ENCODE results near the gene KCTD15.

The KCTD15 gene

DNA sequence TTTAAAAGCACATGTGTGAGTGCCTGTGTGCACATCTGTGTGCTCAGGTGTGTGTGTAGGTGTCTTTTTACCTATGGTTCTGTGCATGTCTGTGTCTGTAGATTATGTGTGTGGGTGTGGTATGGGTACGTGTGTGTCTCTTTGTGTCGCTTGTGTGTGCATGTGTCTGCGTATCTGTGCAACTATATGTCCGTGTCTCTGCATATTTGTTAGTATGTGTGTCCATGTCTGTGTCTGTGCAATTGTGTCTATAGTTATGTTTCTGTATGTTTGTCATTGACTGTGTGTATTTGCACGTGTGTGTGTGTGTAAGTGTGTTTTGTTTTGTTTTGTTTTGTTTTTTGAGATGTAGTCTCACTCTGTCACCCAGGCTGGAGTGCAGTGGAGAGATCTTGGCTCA lies 7.3 kb upstream of the KCTD15 start:
- H3K27me3 Mint-ChIP-seq: peaks cover 69% of the 10 kb centered on the region
- H3K27ac Mint-ChIP-seq (ENCODE audit: low read depth): no peak overlapping the region
- no peaks in the 10 kb centered on the region for H3K4me1 Mint-ChIP-seq
- ATAC-seq (replicated peaks; ENCODE audit: extremely low read depth, poor library complexity, severe bottlenecking) (no peak), DNase-seq (ENCODE audit: low spot score in 2 of 2) (no peak)
- no peak overlapping the region for H3K4me3 Mint-ChIP-seq
- H3K36me3 Mint-ChIP-seq (ENCODE audit: insufficient read depth): peaks cover 1% of the 10 kb centered on the region
- H3K9me3 Mint-ChIP-seq: no peaks in the 10 kb centered on the region

DNA sequence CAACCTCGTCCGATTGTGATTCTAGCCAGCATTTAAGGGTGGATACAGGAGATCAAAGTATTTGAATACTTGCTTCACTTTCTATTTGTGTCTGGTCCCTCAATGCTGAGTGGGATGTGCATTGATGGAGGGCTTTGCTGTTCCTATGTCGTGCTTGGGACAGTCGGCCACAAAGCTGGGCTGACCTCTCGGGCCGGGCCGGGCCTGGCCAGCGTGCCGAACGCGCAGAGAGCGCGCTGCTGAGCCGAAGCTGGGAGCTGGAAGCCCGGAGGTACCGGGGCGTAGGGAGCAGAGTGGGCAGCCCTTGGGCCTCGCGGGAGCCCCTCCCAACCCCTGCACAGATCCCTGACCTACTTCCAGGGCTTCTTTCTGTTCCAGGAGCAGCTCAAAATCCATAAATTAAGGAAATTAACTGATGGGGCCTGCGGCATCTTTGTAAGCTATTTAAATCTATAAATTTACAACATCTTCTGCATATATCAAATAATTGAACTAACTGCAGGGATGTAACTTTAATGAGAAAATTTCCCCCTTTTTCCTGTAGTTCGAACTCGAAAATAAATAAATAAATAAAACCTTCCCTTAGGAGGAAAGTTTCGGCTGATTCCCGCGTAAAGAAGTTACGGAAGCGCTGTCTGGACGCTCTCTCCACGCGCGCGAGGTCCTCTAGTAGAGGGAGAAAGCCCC lies 1.8 kb upstream of the KCTD15 start:
- DNase-seq (ENCODE audit: low spot score in 2 of 2) (no peak), ATAC-seq (replicated peaks; ENCODE audit: extremely low read depth, poor library complexity, severe bottlenecking) (no peak)
- H3K9me3 Mint-ChIP-seq: no peaks in the 10 kb centered on the region
- peaks cover 2% of the 10 kb centered on the region for H3K36me3 Mint-ChIP-seq (ENCODE audit: insufficient read depth)
- H3K4me3 Mint-ChIP-seq: peak overlapping the region; percentile 59
- H3K27ac Mint-ChIP-seq (ENCODE audit: low read depth): no peak overlapping the region
- H3K27me3 Mint-ChIP-seq: peaks cover 61% of the 10 kb centered on the region
- H3K4me1 Mint-ChIP-seq: no peaks in the 10 kb centered on the region

DNA sequence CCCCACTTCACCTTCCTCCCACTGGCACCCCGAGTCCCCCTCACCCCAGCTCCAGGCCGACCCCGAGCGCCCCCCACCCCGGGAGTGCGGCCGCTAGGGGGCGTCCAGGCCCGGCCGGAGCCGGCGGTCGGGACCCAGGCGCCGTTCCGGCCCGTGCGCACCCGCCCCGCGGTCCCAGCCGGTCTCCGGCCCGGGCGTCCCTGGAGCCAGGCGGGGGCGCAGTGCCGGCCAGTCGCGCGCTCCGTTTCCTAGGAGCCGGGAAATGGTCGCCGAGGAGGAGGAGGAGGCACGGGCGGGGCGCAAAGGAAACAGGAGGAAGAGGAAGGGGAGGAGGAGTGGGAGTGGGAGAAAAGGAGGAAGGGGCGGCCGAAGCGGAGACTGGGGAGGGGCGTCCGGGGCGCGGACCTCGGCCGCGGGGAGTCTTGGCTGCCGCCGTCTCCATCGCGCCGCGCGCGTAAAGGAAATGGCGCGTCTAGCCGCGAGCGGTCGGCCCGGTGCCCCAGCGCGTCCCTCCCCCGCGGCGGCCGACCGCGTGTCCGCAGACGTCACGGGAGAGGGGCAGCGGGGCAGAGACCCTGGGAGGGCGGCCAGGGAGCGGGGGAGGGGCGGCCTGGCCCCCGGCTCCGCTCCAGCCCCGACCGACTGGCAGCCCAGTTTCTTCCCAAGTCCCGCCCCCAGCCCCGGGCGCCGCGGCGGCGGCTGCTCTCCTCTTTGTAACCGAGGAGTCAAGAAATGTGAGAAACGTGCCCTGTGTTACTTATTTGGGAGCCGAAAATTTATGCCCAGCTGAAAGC lies 1.1 kb upstream of the KCTD15 start:
- H3K4me3 Mint-ChIP-seq: peak overlapping the region; percentile 59
- DNase-seq (ENCODE audit: low spot score in 2 of 2): no peak
- no peaks in the 10 kb centered on the region for H3K9me3 Mint-ChIP-seq
- no peaks in the 10 kb centered on the region for H3K4me1 Mint-ChIP-seq
- peaks cover 66% of the 10 kb centered on the region for H3K27me3 Mint-ChIP-seq
- H3K27ac Mint-ChIP-seq (ENCODE audit: low read depth): no peak overlapping the region
- peak; percentile 24 for ATAC-seq (replicated peaks; ENCODE audit: extremely low read depth, poor library complexity, severe bottlenecking)
- peaks cover 2% of the 10 kb centered on the region for H3K36me3 Mint-ChIP-seq (ENCODE audit: insufficient read depth)

DNA sequence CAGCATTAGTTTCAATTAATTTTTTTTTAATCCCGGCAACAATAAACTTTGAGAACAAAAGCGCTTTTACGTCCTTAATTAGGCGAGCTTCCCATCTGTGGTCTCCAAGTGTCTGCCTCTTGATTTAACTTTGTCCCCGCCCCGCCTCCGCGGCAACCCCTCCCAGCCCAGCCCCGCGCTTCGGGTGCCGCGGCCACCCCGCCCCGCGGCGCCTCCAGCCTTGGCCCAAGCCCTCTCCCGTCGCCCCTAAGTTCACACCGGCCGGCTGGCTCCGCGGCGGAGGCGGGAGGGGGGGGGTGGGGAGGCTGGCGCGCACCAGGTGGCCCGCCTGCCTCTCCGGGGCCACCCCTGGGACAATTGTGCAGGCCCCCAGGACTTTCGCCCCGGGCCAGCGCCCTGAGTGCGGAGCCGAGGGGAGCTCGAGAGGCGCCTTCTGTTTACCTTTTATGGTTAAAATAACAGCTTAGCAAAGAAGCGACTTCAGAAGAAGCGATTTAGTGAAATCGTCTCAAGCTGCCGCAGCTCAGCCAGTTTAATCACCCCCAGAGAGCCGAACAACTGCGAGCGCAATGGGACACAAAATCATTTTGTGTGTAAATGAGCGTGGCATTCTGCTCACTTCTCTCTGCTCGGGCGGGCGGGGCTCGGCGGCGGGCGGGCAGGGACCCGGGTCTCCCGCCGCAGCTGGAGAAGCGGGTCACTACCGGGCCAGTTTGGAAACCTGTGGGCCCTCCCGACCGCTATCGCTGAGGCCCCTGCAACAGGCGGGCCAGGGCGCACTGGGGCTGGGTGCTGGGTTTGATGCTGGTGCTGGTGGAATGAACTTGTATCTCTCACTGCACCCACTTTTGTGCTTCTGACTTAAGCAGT lies 1.4 kb downstream of the KCTD15 start:
- H3K4me3 Mint-ChIP-seq: peak overlapping the region; percentile 61
- H3K27me3 Mint-ChIP-seq: peaks cover 50% of the 10 kb centered on the region
- DNase-seq (ENCODE audit: low spot score in 2 of 2) (no peak), ATAC-seq (replicated peaks; ENCODE audit: extremely low read depth, poor library complexity, severe bottlenecking) (no peak)
- H3K9me3 Mint-ChIP-seq: no peaks in the 10 kb centered on the region
- no peak overlapping the region for H3K27ac Mint-ChIP-seq (ENCODE audit: low read depth)
- peaks cover 2% of the 10 kb centered on the region for H3K36me3 Mint-ChIP-seq (ENCODE audit: insufficient read depth)
- no peaks in the 10 kb centered on the region for H3K4me1 Mint-ChIP-seq

DNA sequence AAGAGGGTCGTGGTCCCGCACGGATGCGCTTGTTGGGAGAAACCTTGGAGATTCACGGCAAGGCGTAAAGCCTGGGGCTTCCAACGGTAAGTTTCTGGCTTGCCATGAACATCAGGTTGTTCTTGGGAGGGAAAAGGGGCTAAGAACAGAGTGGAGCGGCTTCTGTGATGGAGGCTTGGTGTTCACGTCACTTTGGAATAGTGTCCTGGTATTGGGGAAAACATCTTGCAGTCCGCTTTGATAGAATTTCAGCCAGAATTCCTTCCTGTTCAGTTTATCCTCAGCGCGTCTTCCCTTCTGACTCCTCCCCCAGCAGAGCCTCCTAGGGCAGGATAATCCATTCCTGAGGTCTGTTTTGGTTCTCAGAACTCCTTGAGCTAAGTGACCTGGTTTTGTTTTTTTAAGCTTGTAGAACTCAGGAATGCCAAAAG lies 2.0 kb downstream of the KCTD15 start:
- Mint-ChIP-seq H3K27ac (ENCODE audit: low read depth) (no peak overlapping the region), H3K9me3 (no peaks in the 10 kb centered on the region), H3K27me3 (peaks cover 43% of the 10 kb centered on the region), H3K36me3 (ENCODE audit: insufficient read depth) (peaks cover 4% of the 10 kb centered on the region), H3K4me3 (peak overlapping the region; percentile 7), H3K4me1 (no peaks in the 10 kb centered on the region)
- DNase-seq (ENCODE audit: low spot score in 2 of 2): no peak
- no peak for ATAC-seq (replicated peaks; ENCODE audit: extremely low read depth, poor library complexity, severe bottlenecking)

DNA sequence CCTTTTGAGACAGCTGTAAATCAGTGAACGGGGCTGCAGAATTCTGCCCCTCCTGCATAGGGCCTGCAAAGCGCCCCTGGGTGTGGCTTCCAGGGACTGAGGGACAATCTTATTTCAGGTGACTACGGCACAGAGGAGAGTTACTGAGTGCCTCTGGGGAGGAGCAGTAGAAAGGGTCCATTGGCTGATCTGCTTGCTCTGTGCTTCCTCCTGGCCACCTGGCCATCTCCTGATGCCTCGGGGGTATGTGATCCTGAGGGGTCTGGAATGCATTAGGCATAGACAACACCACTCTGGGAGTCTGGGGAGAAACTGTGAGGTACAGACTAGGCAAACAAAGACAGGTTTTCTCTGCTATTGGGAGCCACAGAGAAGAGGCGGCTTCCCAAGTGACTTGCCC lies 2.8 kb downstream of the KCTD15 start:
- ATAC-seq (replicated peaks; ENCODE audit: extremely low read depth, poor library complexity, severe bottlenecking) (no peak), DNase-seq (ENCODE audit: low spot score in 2 of 2) (no peak)
- Mint-ChIP-seq H3K27me3 (peaks cover 35% of the 10 kb centered on the region), H3K36me3 (ENCODE audit: insufficient read depth) (peaks cover 4% of the 10 kb centered on the region), H3K9me3 (no peaks in the 10 kb centered on the region), H3K27ac (ENCODE audit: low read depth) (no peak overlapping the region), H3K4me3 (no peak overlapping the region), H3K4me1 (no peaks in the 10 kb centered on the region)

DNA sequence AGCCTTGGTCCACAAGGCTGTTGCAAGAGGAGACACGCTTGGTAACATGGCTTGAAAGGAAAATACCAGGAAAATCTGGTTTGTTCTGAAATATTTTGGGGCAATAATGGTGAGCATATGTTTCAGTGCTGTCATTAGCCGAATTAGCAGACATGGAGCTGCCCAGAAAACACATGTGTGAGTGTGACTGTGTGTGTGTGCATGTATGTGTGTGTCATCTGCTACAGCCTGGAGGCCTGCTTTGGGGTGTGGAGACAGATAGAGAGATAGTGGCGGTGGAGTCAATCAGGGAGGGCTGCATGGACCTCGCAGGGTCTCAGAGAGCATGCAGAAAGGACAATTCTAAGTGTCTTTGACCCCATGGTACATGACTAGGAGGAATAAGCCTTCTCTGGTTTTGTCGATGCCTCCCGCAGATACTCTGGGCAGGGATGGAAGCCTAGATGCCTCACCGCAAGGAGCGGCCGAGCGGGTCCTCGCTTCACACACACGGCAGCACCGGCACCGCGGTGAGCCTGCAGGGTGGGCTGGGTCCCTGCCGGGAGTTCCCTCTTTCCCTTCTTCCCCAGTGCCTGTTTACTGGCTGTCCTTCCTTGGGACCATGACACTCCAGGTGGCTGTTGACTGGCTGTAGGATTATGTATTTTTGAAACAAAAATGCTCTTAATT lies 3.5 kb downstream of the KCTD15 start:
- H3K27ac Mint-ChIP-seq (ENCODE audit: low read depth): no peak overlapping the region
- H3K4me1 Mint-ChIP-seq: no peaks in the 10 kb centered on the region
- DNase-seq (ENCODE audit: low spot score in 2 of 2) (no peak), ATAC-seq (replicated peaks; ENCODE audit: extremely low read depth, poor library complexity, severe bottlenecking) (no peak)
- peaks cover 29% of the 10 kb centered on the region for H3K27me3 Mint-ChIP-seq
- no peak overlapping the region for H3K4me3 Mint-ChIP-seq
- H3K36me3 Mint-ChIP-seq (ENCODE audit: insufficient read depth): peaks cover 4% of the 10 kb centered on the region
- no peaks in the 10 kb centered on the region for H3K9me3 Mint-ChIP-seq

DNA sequence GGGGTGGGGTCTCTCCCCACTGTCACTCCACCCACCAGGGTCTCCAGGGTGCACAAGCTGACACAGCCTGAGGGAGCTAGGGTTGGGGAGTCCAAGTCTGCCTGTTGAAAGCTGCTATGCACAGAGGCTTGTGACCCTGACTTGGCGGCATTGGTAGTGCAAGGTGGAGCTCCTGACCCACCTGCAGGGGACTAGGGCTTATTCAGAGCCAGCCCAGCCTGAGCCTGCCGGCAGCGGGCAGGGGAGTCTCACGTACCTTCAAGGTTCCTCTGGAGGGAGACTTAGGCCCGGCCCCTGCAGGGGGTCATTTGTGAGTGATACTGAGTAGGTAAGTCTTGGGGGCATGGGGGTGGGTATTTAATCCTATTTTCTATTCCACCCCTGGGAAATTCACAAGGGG lies 4.7 kb downstream of the KCTD15 start:
- Mint-ChIP-seq H3K4me3 (no peak overlapping the region), H3K9me3 (no peaks in the 10 kb centered on the region), H3K27ac (ENCODE audit: low read depth) (no peak overlapping the region), H3K36me3 (ENCODE audit: insufficient read depth) (peaks cover 4% of the 10 kb centered on the region), H3K27me3 (peaks cover 29% of the 10 kb centered on the region), H3K4me1 (peaks cover 5% of the 10 kb centered on the region)
- ATAC-seq (replicated peaks; ENCODE audit: extremely low read depth, poor library complexity, severe bottlenecking) (no peak), DNase-seq (ENCODE audit: low spot score in 2 of 2) (no peak)

DNA sequence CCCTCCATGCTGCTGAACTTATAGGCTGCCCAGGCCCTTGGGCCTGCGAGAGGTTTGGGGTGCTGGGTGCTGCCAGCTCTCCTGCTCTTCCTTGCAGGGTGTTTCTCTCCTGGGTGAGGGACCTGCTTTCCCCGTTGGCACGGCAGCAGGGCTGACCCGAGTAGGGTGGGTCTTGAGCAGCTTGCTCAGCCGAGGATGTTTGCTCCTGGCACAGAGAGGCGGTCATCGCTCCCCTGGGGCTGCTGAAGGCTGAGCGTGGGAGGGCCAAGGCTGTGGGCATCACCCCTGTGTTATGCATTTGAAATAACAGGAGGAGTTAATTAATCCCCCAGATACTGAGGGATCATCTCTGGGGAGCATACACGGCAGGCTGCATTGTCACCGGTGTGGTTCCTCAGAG lies 5.3 kb downstream of the KCTD15 start:
- Mint-ChIP-seq H3K4me3 (no peak overlapping the region), H3K9me3 (no peaks in the 10 kb centered on the region), H3K36me3 (ENCODE audit: insufficient read depth) (peaks cover 3% of the 10 kb centered on the region), H3K27ac (ENCODE audit: low read depth) (no peak overlapping the region), H3K27me3 (peaks cover 29% of the 10 kb centered on the region), H3K4me1 (peaks cover 5% of the 10 kb centered on the region)
- DNase-seq (ENCODE audit: low spot score in 2 of 2) (no peak), ATAC-seq (replicated peaks; ENCODE audit: extremely low read depth, poor library complexity, severe bottlenecking) (no peak)

DNA sequence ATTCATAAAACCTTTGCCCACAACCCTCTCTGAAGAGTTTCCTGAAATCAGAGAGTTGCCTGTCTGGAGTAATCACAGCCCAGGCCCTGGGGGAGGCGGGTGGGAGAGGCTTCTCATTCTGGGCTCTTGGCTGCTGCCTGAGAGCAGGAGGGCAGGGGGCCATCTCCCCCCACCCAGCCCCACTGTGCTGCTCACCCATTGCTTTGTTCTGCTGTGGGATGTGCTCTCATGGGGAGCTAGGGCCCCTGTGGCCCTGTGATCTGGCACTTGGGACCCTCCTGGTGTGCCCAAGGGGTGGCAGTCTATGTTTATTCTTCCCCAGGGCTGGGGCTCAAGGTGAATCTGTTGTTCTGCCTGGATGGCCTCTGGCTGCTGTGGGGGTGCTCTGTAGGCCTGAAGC lies 6.1 kb downstream of the KCTD15 start:
- no peak overlapping the region for H3K4me3 Mint-ChIP-seq
- ATAC-seq (replicated peaks; ENCODE audit: extremely low read depth, poor library complexity, severe bottlenecking) (no peak), DNase-seq (ENCODE audit: low spot score in 2 of 2) (no peak)
- H3K9me3 Mint-ChIP-seq: no peaks in the 10 kb centered on the region
- no peak overlapping the region for H3K27ac Mint-ChIP-seq (ENCODE audit: low read depth)
- H3K27me3 Mint-ChIP-seq: peaks cover 29% of the 10 kb centered on the region
- peaks cover 2% of the 10 kb centered on the region for H3K36me3 Mint-ChIP-seq (ENCODE audit: insufficient read depth)
- peaks cover 5% of the 10 kb centered on the region for H3K4me1 Mint-ChIP-seq

DNA sequence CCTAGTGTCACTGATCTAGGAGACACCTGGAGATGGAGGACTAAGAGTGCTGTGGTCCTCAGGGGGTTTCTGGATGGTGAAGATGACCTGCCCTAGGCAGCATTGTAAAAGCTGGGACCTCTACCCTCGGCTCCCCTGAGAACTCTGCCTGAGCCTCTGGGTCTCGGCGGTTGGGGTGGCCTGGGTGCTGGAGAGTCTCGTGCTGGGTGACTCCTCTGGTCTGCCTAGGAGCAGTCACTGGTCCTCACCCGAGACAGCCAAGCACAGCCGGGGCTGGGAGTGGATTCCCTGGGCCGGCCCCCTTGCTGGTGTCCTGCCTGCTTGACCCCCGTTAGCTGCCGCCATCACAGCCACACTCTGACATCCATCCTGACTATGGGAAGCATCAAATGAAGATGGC lies 6.7 kb downstream of the KCTD15 start:
- Mint-ChIP-seq H3K27me3 (peaks cover 29% of the 10 kb centered on the region), H3K36me3 (ENCODE audit: insufficient read depth) (peaks cover 2% of the 10 kb centered on the region), H3K9me3 (no peaks in the 10 kb centered on the region), H3K27ac (ENCODE audit: low read depth) (no peak overlapping the region), H3K4me1 (peaks cover 5% of the 10 kb centered on the region), H3K4me3 (no peak overlapping the region)
- DNase-seq (ENCODE audit: low spot score in 2 of 2): no peak
- no peak for ATAC-seq (replicated peaks; ENCODE audit: extremely low read depth, poor library complexity, severe bottlenecking)

Measured in central memory CD8-positive, alpha-beta T cell (primary cell).